ENCODE results near the gene GLRA2.
"Not testable (repeated sequence)": the region's sequence is repeated elsewhere in the genome, so short reads cannot be mapped to it uniquely, and the experiment has no call there.

GLRA2 gene

DNA sequence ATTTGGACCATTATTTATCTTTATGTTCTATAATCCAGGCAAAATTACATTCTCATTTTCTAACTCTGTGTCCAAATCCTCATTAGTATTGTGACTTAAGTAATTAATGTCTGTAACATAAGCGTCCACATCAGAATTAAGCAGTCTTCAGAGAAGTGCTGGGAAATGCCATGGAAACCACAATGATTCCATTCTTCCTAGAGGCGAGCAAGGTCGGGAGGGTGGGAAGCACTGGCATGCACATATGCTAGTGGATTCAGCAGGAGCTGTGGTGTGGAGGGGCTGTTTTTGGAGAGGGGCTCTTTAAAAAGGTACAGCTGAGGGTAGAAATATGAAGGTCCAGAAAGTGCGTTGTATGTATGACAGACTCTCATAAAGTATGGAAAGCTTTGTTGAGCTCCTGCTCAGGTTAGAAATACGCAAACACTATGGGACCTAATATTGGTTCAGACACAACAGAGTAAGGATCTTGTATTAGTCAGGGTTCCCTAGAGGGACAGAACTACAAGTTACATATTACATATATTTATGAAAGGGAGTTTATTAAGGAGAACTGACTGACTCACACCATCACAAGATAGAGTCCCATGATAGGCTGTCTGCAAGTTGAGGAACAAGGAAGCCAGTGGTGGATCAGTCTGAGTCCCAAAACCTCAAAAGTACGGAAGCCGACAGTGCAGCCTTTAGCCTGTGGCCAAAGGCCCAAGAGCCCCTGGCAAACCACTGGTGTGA, 61.5 kb downstream of the GLRA2 start:
- TF ChIP-seq, protein P1, sequence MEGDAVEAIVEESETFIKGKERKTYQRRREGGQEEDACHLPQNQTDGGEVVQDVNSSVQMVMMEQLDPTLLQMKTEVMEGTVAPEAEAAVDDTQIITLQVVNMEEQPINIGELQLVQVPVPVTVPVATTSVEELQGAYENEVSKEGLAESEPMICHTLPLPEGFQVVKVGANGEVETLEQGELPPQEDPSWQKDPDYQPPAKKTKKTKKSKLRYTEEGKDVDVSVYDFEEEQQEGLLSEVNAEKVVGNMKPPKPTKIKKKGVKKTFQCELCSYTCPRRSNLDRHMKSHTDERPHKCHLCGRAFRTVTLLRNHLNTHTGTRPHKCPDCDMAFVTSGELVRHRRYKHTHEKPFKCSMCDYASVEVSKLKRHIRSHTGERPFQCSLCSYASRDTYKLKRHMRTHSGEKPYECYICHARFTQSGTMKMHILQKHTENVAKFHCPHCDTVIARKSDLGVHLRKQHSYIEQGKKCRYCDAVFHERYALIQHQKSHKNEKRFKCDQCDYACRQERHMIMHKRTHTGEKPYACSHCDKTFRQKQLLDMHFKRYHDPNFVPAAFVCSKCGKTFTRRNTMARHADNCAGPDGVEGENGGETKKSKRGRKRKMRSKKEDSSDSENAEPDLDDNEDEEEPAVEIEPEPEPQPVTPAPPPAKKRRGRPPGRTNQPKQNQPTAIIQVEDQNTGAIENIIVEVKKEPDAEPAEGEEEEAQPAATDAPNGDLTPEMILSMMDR (IDR thresholded peaks at IDR 0.05; ENCODE audit: borderline replicate concordance, insufficient read depth, low read depth, low read length) = no peak
- no peak overlapping the region for H3K4me3 ChIP-seq (ENCODE audit: low read depth, low read length)

DNA sequence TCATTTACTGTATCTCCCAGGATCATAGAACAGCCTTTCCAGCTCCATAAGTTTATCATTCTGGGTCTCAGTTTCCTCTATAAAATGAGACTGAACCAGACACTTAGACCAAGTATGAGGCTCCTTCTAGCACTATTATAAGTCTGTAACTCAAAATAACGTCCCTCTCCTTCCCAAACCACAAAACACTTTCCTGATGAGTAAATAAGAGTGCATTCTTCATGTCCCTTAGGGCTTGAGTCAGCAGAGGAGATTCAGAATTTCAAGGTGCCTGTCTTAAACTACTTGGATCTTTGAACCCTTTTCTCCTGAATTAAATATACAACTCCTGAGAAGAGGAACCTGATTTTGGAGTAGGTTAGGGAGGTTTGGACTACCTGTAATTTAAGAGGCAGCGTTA, 62.6 kb downstream of the GLRA2 start:
- TF ChIP-seq, protein P1 (IDR thresholded peaks at IDR 0.05; ENCODE audit: borderline replicate concordance, insufficient read depth, low read depth, low read length) = no peak
- no peak overlapping the region for H3K4me3 ChIP-seq (ENCODE audit: low read depth, low read length)

DNA sequence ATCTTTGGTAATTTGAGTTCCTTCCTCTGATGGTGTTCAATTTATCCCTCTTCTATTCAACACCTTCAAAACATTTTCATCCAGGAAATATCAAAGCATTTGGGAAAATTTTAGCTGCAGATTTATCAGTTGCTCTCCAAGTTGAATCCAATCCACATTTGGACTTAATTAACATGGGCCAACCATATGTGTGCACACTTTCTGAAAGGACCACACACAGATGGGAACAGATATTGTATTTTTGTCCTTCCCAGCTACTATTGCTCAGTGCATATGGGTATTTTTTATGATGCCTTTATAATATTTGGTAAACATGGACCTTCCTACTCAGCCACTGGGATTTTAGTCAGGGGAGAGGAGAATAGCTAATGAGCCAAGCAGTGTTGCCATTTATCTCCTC, 65.2 kb downstream of the GLRA2 start:
- H3K4me3 ChIP-seq (ENCODE audit: low read depth, low read length) = no peak overlapping the region
- TF ChIP-seq, protein P1 (IDR thresholded peaks at IDR 0.05; ENCODE audit: borderline replicate concordance, insufficient read depth, low read depth, low read length) = no peak

DNA sequence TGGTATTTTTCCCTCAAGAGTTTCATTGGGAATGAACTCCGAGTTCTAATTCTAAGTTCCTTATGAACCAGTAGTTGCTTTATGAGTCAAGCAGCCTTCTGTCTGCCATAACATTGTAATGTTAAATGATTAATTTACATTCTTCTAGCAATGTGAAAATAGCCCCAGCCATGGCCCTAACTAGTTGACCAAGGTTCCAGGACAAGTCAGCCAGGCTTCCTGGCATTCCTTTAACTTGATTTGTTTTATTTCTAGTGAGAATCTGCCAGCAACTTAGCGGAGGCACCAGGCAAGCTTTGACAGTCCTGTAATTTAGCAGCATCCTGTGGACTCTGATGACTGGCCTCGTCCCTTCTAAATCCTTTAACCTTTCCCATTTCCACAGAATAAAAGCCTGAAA, 69.0 kb downstream of the GLRA2 start:
- TF ChIP-seq, protein P1 (IDR thresholded peaks at IDR 0.05; ENCODE audit: borderline replicate concordance, insufficient read depth, low read depth, low read length) = no peak
- H3K4me3 ChIP-seq (ENCODE audit: low read depth, low read length) = no peak overlapping the region

DNA sequence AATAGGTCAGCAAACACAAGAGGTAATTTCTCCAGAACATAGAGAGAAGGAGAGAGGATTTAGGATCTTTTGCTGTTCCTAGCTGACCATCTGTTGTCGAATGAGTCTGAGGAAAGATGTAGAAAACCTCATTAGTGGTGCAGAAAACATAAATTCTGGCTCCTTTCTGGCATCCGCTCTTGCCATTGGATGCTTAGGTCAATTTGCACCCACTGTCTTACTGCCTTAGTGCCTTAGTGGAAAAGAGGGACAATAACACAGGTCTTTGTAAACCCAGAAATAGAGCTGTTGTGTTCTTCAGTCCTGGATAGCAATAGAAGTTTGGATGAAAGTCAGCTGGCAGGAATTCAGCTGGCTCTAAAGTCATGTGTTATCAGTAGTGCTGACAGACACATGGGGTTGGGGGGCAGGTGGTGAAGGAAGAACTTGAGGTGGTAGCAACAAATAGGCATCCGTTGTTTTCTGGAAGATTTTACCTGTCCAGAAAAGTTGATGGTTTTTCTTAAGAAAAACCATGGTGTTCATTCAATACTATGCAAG, 78.2 kb downstream of the GLRA2 start:
- TF ChIP-seq, protein P1 (IDR thresholded peaks at IDR 0.05; ENCODE audit: borderline replicate concordance, insufficient read depth, low read depth, low read length) = no peak
- no peak overlapping the region for H3K4me3 ChIP-seq (ENCODE audit: low read depth, low read length)

DNA sequence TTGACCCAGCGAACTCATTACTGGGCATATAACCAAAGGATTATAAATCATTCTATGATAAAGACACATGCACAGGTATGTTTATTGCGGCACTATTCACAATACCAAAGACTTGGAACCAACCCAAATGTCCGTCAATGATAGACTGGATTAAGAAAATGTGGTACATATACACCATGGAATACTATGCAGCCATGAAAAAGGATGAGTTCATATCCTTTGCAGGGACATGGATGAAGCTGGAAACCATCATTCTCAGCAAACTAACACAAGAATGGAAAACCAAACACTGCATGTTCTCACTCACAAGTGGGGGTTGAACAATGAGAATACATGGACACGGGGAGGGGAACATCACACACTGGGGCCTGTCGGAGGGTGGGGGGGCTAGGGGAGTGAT, 83.1 kb downstream of the GLRA2 start:
- H3K4me3 ChIP-seq (ENCODE audit: low read depth, low read length) = not testable (repeated sequence)

- TF ChIP-seq, protein P1 (IDR thresholded peaks at IDR 0.05; ENCODE audit: borderline replicate concordance, insufficient read depth, low read depth, low read length) = no peak
- no peak overlapping the region for H3K4me3 ChIP-seq (ENCODE audit: low read depth, low read length)
Measured at GRCh38 chrX:14616301-14616700, 87.0 kb downstream of the GLRA2 start.
